UCSD-AML1 (cell line): ENCODE data around the gene GOLGA7B.

Experiments
- DNase-seq: peaks from one replicate; lab custom pipeline; 2025; ENCODE audit not compliant: unreplicated experiment; lab: John Stamatoyannopoulos, UW

The GOLGA7B gene

DNA sequence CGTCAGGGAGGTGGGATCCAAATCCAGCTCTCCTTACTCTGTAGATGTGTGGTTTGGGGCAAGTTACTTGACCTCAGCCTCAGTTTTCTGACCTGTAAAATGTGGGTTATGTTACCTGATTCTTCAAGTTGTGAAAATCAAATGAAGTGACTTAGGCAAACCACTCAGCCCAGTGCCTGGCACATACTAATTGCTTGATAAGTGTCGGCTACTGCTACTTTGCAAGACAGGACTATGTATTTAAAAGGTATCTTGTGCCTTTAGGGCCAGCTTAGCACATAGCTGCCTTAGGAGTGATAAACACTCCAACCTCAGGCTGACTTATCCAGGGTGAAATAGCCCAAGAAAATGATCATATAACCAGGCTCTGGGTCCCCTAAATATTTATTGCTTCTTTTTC, 42.9 kb downstream of the GOLGA7B start:
- no peak for DNase-seq

DNA sequence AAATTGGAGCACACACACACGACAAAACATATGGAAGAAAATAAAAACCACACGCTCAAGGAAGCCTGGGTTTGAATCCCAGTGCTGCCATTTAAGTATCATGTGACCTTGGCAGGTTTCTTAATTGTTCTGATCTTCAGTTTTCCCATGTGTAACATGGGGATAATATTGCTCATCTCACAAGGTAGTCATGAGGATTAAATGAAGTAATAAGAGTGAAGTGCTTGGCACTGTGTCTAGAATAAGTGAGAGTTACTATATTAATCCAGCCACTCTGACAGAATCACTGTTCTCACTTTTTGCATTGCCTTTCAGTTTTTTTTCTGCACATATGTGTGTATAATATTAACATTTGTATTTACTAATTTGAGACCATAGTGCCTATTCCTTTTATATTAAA, 43.3 kb downstream of the GOLGA7B start:
- no peak for DNase-seq

DNA sequence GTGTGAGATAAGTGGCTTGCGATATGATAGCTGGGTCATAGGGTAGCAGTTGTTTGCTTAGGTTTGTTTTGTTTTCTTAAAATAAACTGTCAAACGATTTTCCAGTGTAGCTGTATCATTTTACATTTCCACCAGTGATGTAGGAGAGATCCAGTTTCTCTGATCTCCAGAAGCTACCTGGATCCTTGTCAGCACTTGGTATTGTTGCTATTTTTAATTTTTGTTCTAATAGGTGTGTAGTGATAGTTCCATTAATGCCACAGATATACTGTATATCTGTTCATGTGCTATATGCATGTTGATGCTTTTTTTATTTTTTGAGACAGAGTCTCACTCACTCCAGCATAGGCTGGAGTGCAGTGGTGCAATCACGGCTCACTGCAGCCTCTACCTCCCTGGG, 44.4 kb downstream of the GOLGA7B start:
- DNase-seq = no peak

DNA sequence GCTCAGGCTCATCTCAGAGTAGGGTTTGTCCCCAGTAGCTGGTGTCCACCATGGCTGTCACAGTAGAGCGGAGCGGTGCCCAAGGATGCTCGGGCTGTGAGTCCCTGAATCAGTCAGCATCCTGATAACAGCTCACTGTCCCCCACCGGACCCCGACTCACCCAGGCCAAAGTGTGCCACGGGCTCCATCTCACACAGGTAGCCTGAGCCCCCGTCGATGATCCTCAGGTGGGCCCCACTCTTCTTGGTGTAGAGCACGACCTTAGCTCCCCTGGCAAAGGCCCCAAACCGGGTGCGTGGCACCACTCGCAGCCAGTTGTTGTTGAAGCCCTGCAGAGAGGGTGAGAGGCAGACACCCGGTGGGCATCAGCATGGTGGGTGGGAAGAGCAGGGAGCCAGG, 45.4 kb downstream of the GOLGA7B start:
- no peak for DNase-seq

DNA sequence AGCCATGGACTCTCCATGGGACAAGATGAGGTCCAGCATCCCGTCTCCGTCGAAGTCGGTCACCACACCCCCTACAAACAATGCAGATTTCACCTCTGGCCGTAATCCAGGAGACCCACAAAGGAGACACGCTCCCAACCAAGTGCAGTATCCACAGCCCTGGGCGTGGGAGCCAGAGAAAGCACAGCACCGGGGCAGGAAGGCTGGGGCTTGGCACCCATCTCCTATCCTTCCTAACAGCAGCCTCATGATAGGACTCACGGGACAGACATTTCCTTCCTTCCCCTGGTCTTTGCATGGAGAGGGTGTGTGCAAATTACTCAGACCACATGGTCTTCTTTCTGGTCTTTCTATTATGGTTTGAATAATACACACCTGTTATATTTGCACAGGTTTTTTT, 46.3 kb downstream of the GOLGA7B start:
- no peak for DNase-seq

DNA sequence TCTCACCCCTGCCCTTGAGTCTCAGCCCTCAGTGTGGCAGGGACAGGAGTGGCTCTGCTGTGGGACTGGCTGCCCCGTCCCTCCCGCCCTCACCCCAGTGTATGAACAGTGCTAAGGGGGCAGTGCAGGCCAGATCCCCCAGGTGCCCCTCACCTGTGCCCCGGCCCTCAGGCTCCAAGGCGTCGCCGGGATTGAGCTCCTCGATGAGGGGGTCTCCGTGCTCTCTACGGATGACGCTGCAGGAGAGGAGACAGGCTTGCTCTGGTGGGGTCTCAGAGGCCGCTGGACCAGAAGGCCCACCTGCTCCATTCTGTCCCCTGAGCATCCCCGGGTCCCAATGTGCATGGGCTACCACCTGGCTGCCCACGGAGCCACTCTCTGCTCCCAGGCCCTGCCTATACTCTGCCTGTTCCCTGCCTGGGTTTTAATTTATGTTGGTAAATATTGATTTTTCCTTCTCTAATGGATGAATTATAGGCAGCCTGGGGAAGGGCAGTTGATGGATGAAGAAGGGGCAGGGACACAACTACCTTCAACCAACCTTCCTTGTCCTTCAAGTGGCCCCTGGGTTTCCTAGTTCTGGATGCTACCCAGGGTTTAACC, 47.2 kb downstream of the GOLGA7B start:
- no peak for DNase-seq

DNA sequence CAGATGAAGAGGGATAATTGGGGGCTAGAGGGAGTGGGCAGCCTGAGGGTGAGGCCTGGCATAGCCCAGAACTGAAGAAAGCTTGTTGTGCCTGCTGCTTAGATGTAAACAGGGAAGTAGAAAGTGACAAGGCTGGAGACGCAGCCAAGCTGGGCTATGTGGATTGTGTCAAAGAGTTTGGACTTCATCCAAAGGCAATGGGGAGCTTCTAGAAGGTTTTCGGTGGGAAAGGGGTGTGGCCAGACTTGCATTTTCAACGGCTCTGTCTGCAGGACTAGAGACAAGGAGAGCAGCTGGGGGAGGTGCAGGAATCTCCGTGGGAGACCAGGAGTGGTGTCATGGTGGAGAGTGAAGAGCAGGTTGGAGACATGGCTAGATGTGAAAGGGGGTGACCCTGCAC, 48.8 kb downstream of the GOLGA7B start:
- DNase-seq = no peak

DNA sequence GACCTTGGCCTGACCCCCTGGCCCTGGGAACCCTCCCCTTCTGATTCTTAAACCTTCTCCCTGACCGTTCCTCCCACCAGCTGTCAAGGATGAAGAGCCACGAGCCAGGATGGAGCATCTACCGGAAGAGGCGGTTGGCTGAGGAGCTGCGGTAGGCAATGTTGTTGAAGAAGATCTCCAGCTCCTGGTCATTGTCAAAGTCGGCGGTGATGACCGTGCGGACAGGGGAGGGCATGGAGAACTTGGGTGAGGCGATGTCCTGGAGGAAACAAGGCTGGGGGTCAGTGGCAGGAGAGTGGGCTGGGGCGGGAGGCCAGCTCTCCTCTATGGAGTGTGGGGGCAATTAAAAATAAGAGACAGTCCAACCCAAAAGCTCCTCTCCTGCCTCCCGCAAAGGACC, 51.7 kb downstream of the GOLGA7B start:
- no peak for DNase-seq

DNA sequence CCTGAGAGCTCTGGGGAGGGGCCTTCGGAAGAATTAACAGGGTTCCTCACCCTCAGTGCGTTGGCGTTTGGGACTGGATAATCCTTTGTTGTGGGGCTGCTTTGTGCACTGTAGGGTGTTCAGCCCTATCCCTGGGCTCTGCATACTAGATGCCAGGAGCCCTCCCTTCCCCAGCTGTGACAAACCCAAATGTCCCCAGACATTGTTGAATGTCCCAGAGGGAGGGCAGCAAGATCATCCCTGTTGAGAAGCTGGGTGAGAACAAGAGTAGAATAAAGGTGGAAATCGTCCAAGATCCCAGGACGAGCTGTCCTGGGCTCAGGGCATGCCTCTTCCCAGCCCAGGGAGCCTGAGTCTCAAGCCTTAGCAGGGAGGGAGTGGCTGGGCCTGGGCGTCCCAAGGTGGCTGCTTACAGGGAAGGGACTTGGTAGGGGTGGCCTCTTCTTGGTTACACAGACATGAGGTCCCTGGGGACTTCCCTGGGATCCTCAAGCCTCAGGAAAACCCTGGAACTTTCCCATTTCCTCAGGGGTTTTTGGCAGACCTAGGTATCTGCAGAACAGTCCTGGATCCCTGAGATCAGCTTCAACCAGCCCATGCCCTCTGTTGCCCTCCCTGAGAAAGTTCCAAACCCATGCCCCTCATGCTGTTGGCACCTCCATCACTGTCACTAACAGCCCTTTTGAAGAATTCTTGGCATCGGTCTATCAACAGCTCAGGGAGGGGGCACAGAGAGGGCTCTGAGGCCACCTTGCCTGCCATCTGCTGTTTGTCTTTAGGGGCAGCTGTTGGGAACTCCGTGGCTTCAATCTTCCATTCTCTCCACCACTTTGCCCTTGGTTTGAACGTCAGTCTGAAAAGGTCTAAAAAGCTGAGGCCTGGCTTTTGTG, 53.7 kb downstream of the GOLGA7B start:
- DNase-seq = no peak

DNA sequence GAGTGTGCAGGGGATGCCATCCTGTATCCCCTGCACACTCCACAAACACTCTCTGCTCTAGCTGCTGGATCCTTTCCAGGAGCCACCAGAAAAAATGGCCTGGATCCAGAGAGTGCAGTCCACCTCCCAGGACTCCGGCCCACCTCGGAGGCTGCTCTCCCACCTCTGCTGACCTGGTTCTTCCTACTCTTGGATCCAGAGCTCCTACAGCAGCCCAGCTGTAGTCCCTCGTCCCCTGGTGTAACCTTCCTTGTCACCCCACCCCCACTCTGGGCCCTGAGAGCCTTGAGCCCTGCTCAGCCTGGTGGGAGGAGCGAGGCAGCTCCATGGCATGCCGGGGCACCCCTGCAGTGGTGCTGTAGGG, 54.4 kb downstream of the GOLGA7B start:
- no peak for DNase-seq

DNA sequence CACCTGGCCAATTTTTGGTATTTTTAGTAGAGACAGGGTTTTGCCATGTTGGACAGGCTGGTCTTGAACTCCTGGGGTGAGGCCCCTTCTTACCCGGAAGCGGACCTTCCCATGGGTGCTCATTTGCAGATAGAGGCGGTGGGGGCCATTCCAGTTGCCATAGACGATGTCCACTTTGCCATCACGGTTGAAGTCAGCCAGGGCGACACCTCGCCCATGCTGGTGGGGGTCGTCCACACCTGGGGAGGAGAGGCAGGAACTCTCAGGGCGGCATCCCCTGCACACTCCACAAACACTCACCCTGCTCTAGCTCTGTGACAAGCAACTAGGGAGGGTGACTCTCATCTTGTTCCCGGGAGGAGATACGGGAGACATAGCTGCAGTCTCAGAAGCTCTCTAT, 54.9 kb downstream of the GOLGA7B start:
- no peak for DNase-seq

DNA sequence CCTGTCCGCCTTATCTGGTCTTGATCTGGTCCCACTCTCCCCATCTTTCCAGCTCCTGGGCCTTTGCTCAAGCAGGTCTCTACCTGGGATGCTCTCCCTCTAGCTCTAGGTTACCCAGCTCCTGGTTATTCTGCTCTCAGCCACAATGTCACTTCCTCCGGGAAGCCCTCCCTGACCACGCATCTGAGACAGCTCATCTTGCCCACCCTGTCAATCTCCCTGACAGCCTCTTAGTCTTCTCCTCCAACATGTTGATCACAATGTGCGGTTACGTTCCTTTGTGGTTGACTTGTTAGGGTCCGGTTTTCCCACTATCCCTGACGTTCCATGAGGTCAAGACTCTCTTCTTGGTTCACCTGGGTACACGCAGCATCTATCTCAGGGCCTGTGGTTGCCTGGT, 55.6 kb downstream of the GOLGA7B start:
- no peak for DNase-seq

DNA sequence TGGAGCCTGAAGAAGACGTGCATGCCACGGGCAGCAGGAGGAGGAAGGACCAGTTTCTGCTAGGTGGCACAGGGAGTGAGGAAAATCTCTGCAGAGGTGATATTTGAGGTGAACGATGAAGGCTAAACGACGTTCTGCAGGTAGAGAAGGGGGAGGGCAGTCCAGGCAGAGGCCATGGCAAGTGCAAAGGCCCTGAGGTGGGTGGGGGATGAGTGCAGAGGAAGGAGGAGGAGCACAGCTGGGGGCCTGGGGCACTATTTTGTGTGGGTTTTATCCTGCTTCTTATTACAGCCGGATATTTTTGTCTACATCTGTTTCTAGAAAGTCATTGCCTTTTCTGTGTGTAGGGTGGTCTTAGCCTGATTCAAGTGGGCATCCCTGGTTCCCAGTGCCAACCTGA, 57.6 kb downstream of the GOLGA7B start:
- DNase-seq = no peak

DNA sequence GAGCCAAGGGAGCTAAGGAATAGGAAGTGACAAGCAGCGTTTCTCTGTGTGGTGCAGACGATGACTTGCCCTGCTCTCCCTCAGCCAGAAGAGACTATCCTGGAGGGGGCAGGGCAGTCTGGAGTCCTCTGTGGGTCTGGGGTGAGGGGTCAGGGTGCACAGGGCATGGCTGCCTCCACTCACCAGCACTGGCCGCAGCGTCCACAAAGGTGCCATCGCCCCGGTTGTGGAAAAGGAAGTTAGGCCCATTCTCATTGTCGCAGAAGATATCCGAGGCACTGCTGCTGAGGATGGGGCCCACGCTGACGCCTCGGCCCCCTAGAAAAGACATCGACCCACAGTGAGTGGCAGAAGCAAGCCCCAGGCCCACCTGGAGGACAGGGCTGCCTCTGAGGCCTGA, 58.2 kb downstream of the GOLGA7B start:
- no peak for DNase-seq

DNA sequence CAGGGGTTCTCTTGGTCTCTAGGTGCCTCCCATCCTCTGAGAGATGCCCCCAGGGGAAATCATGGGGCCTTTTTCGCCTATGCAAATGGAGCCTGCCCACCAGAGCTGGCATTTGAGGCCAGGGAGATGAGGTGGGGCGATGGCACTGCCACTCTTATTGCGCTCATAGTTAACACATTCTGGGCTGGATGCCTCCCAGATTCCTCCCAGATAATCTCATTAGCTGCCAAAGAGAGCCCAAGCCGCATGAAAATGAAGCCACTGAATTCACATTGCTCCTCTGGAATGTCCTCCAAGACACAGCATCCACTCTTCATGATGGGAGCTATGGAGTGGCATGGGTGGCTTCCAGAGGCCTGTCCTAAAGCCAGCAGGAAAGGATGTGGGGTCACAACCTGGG, 61.0 kb downstream of the GOLGA7B start:
- DNase-seq = no peak

DNA sequence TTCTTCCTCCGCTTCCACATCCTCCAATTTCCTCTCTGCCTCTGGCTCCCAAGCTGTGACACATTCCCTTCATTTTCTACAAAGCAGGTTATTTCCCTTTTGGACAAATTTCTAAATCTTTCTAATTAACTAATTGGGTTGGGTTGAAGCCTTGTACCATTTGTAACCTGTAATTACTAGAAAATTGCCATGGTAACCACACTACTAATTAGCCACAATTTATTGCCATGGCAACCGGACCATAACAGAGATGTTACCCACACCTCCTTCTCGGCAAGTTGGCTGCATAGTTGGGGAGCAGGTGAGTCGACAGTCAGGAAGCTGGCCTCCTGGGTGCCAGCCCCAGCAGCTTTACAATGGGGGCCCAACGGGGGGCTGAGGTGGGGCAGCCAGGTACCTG, 61.6 kb downstream of the GOLGA7B start:
- no peak for DNase-seq

DNA sequence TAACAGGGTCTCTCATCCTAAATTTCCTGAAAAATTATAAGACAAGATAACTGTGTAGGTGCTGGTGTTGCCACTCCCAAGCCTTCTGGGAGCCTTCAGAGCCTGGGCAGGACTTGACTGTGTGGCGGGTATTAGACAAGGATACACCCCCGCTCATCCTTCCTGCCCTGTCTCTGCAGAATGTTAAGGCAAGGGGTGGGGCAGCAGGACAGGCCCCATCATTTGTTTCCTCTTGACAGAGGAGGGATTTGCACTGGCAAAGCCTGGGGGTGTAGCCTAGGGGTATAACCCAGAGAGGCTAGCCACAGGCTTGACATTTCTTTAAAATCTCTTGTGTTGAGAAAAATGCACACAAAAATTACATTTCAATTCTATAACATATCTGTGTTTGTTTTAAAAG, 63.5 kb downstream of the GOLGA7B start:
- DNase-seq = no peak

DNA sequence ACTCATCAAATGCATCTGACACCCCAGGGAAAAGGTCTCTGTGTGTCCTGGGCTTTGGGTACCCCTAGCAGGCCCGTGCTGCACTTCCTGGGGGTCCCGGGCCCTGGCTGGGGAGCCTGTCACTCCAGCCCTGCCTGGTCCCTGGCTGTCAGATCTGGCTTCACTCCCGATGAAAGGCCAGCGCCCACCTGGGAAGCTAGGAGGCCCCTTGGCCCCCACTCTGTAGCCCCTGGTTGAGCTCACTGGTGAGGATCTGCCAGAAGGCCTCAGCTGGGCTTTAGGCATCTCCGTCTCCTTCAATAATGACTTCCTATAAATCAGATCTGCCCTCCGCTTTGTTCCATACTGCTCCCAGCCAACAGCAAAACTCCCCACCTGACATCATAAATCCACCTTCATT, 64.0 kb downstream of the GOLGA7B start:
- no peak for DNase-seq

DNA sequence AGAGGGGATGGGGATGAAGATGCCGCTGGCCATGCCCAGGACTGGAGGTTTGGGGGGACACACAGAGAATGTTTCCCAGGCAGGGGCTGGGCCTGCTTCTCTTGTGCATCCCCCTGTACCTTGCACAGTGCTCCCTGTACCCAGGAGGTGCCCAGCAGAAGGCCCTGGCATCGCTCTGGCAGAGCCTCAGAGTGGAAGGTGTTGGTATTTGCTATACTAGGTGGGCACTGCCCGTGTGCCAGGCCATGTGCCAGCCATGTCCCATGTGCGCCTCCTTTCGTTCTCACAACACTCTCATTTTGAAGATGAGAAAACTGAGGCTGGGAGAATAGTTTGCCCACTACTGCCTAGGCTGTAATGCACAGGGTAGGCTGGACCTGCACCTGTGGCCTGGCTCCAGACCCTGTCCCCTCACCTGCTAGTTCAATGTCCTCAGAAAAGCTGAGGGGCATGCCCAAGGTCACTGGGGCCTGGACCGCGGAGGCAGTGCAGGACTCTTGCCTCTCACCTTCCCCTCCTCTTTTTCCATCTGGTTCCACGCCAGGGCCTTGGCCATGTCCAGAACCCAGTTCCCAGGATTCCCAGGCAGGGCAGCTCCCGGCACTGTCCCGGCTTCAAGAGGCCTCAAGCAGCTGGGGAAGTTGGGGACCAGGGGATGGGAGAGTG, 64.7 kb downstream of the GOLGA7B start:
- DNase-seq = no peak

DNA sequence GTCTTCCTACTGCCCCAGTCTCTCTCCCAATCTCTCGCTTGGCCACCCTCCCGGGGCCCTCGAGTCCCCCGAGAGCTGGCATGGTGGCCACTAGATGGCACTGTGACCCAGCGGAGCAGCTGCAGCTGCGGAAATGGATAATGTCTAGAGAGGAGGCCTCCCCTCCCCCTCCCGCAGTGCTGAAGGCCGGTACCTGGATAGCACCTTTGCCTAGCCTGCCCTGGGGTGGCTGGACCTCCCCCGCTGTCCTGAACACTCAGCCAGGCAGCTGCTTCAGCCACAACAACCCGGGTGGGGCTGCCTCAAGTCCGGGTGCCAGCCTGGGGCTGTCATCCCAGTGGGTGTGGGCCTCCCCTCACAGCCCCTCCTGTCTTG, 65.2 kb downstream of the GOLGA7B start:
- DNase-seq = peak; percentile 65

DNA sequence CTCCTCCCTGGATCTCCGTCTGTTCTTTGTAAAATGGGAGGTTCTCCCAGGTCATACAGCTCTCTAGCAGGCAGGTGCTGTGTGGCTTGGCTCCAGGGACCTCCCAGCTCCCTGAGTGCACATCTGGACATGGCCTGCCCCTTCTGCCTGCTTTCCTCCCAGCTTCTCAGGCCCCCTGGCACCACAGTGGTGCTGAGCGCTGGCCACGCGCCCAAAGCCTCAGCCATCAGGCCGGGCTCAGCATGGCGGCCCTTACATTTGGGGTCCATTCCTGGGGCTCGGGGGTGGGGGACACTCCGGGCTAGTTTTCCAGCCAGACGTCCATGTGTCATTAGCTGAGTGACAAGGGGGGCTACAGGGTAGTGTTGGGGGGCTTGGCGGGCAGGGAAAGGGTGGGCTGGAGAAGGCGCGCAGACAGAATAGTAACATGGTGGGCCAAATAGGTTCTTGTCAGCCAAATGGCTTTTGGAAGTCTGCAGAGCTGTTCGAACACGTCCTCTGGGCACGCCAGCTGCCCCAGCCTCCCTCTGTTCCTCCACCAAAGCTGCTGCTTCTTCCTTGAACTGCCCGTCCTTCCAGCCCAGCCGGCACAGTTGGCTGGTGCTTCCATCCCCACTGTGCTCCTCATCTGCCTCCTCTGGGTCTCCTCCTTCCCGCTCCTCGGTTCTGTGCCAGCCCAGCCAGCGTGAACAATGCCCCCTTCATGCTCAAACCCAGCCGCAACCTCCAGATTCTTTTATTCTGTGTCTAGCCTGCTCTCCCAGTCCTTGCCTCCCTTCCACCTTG, 65.9 kb downstream of the GOLGA7B start:
- no peak for DNase-seq

DNA sequence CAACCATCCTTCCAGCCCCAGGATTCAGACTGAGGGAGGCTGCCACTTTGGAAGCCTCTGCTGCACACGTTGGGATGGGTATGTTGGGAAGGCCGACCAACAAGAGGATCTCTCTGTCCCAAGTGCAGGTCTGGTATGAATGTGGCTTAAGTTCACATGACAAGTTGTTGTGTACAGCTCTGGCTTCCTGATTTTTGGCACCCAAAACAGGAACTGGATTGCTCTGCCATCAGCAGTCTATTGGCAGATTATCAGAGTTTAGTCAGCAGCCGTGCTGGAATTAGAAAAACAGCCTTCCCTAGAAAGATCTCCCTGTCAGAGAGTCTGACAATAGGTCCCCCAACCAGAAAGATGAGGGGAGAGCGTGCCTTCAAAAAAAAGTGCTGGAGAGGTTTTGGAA, 66.9 kb downstream of the GOLGA7B start:
- no peak for DNase-seq
